GM18499 (cell line): ENCODE results near the gene GGA3.
A peak's percentile ranks its signal among the peaks of the same experiment; 100 is the strongest.

Experiments
- ATAC-seq: cut with Tn5 transposase; IDR thresholded peaks from one replicate; pipeline ENCODE4 v1.9.1; 2021; ENCODE audit warnings: moderate number of reproducible peaks; ENCODE audit not compliant: insufficient read depth, unreplicated experiment

The GGA3 gene

DNA sequence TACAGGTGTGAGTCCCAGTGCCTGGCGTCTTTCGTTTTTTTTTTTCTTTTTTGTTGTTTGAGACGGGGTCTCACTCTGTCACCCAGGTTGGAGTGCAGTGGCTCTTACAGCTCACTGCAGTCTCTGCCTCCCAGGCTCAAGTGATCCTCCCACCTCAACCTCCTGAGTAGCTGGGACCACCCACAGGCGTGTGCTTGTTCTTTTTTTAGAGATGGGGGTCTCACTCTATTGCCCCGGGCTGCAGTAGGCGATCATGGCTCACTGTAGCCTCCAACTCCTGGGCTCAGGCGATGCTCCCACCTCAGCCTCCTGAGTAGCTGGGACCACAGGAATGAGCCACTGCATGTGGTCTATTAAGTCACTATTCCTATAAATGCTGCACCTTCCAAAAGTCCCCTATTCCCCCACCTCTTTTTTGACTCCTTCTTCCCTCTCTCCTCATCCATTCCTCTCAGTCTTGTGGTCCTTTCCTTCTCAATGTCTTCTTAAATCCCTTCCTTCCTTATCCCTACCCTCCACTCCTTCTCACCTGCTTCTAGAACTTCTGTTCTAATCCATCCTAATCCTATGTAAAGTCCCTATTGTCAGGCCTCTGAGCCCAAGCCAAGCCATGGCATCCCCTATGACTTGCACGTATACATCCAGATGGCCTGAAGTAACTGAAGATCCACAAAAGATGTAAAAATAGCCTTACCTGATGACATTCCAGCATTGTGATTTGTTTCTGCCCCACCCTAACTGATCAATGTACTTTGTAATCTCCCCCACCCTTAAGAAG lies 9.2 kb downstream of the GGA3 start:
- ATAC-seq = no peak

DNA sequence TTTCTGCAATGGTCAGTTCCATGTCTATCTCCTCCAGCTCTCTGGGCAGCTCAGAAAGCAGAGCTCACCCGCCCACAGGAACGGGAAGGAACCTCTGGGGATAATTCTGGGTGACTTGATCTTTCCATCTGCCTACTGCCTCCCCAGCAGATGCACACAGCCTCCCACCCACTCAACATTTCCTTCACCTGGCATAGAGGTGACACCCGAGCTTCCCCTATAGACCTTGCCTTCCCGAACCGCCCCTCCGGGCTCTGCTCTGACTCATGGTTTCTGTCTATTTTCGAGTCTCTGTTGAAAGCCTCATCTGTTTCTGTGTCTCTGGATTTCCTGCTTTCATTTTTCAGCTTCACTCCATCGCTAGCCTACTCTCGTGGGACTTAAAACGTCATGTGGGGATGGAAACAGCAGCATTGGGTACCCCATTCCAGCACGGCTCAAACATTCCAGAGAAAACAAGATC lies 11.4 kb downstream of the GGA3 start:
- peak; percentile 72 for ATAC-seq

DNA sequence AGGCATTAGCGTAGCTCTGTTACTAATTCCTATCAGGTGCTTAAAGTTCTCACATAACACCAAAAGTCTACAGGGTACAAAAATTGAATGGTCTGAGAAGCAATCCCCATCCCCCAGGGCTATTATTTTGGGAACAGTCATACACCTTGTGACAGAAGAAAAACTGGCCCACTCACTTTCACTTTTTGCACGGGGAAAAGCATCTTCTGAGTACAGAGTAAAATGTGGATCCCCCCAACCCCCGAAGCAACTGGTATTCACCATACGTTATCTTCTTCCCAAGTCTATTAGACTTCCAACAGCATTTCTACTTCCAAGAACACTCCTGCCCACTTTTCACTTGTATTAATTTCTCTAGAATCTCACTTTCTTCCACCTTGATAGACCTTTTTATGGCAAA lies 11.8 kb downstream of the GGA3 start:
- no peak for ATAC-seq

DNA sequence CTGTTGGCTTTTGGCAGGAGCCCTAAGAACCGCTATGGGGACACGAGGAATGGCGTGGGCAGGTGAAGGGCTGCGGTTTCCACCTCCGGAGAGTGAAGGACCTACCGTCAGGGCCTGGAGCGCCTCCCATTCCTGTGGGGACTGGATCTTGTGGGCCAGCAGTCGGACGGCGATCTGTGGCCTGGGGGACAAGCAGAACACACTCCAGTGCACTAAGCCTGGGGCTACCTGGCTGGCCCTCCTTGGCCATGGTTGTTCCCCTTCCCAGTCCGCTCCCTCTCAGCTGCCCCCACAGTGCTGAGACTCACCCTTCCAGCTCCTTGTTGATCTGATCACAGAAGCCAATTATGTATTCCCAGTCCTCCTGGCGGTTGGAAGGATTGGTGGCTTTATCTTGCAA lies 15.0 kb downstream of the GGA3 start:
- no peak for ATAC-seq

DNA sequence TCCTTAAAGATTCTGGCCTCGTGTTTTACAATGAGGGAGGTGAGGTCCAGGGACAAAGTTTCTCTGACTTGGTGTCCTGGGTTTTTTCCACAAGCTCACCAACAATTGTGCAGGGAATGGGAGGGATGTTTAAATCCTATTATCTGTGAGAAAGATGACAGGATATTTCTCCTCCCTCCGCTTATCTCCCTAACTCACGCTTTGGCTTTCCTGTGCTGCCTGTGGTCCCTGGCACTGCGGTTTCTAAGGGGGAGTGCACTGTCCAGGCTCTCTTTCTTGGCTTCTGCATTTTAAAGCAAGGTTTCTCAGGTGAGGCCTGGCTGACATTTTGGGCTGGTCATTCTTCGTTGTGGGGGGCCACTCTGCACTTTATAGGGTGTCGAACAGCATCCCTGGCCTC lies 16.4 kb downstream of the GGA3 start:
- no peak for ATAC-seq

DNA sequence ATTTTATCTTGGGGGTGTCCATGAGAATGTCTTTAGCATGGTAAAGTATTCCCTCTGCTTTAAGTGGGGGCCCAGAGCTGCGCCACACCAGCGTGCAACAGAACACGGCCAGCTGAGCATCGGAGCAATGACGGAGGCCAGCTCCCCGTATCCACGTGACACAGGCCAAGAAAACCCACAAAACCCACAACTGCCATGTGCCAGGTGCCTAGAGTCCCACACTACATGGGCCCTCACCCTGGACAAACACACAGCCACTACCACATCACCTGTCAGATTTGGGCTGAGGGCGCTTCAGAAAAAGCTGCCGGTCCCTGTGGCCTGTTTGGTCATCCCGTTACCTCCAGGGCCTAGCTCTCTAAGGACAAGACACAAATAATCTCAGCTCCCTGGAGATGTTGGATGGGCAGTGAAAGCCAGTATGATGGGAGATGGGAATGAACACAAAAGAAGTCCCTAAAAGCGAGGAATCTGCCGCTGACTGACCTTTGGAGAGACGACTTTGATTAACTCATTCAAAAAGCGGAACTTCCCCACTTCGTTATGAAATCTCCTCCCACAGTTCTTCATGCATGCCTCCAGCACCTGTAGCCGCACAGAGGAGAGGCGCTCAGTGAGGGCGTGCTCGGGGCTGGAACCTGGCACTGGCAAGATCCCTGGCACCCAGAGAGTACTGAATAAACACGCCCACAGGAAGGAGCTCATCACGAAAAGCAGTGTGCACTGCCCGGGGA lies 17.1 kb downstream of the GGA3 start:
- no peak for ATAC-seq

DNA sequence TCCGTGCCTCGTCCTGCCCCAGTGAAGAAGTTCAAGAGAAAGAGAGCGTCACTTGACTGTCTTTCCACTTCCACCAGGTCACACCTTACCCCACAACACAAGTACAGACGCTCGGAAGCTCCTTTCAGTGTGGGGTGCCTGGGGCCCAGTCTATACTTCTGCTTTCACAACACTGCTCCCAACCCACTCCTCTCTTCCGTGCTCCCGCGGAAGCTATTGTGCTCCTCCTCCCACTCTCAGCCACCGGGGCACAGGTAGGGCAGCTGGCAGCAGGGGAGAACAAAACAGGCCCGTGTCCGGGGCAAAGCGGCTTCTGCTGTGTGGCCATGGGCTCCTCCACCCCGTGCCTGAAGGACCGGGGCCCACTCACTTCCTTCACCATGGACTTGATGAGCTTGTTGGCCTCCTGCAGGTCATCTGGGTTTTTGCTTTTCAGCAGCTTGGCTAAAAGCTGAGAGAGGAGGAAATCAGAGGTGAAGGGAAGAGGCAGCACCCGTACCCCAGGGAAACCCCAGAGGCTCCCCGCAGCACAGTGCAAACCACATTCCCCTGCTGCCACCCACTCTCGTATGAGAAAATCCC lies 18.9 kb downstream of the GGA3 start:
- ATAC-seq = no peak

DNA sequence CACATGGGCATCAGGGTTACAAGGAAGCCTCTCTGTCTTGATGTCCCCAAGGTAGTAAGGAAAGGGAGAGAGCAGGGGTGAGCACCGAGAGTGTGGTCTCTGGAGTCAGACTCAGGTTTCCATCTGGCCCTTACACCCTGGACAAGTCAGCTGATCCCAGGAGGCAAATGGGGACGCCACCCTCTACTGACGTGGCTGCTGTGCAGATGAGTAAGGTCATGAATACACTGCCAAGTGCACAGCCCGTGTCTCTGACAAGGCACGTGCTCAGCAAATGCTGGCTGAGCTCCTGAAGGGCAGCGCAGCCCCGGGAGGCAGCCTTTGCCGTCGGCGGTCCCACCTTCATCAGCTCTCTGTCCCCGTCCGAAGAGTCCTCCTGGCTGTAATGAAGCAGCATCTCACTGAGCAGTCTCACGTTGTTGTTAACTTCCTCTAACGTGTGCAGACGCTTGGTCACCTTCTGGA lies 19.4 kb downstream of the GGA3 start:
- ATAC-seq = no peak

DNA sequence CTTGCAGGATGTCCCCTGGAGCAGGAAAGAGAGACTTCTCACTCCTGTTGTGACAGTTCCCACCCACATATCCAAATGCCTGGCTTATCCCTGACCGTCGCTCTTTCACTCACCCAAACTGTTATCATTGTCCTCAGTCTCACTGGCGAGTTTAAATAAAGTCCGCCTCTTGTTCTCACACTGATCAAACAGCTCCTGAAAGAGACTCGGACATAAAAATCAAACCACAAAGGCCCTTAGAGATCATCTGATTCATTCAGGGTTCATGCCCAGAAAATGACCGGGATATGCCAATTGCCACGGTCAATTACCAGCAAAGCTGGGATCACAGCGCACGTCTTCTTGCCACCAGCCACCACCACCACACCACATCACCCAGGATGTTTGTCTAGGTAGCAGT lies 19.9 kb downstream of the GGA3 start:
- ATAC-seq = no peak

DNA sequence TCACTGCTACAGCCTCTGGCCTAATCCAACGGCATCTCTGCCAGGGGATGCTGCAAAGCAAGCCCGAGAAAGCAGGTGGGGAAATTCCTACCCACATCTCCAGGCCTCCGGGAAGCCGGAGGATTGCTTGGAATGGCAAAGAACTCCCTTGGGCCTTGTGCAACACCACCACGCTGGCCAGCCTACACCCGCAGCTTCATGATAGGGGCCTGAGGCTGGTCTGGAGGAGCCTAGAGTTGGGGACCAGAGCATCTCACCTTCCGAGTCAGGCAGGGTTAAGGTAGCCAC lies 20.3 kb downstream of the GGA3 start:
- ATAC-seq = no peak

DNA sequence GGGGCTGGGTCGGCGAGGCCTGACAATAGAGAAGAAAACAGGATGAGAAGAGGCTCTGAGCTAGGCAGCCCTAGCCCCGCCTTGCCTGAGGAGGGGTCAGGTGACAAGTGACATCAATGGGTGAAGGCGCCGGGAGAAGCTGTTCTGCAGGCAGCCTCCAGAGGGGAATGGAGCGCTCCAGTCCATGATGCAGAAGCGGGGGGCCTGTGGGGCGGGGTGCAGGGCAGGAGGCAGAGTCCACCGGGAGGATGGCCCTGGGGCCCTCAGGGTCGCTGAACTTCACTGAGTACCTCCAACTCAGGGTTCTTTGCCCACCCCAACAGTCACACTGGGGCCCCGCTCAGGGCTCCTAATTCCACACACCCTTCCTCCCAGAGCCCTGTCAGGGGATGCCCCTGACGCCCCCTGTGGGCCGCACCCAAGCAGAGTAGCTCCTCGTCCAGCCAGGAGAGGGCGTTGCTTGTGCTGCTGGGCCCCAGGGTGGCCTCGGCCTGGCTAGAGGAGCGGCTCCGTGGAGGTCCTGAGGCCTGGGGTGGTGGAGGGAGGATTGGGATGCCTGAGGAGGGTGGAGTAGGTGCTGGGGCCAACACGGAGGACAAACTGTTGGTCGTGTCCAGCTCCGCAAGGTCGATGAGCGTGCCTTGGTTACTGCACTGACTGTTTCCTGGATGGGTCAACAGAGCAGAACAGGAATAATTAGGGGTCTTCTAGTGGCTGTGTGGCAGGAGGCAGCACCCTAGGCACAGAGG lies 20.8 kb downstream of the GGA3 start:
- ATAC-seq = no peak

DNA sequence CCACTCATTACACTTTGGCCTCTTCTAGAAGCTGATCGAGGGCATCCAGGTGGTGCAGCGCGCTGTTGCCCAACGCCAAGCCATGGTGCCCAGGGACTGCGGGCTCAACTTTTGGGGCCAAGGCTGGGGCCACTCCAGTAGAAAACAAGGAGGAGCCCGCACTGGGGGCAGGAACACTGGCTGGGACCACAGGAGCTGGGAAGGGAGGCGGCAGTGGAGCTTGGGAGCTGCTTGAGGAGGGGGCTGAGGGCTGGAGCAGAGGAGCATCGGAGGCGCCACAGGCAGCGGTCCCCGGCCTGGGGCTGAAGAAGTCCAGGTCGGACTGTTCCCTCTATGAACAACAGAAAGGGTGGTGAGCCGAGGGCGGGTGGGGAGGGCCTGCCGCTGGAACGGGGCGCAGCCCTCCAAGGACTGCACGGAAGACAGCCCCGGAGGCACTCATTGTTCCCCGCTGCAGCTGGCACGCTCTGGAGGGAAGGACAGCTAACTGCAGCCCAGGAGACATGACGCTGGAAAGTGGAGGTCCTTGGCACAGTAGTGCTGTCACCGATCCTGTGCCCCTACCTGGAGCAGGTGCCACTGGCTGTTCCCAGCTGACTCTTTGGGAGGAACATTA lies 21.5 kb downstream of the GGA3 start:
- no peak for ATAC-seq

DNA sequence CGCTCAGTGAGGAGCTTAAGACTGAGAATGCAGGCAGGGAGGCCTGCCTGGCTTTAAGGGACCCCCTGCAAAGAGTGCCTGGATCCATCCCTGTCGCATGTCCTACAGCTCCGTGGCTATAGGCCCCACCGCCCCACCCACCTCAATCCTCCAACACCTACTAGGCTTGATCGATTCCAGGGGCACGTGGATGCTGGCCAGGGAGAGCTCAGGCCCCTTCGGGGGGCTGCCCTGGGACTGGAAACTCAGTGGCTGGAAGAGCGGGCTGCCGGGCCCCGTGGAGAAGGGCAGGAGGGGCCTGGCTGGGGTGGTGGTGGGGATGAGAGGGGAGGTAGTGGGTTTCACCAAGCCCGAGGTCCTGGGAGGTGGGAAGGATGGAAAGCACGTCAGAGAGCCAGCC lies 22.2 kb downstream of the GGA3 start:
- ATAC-seq = no peak

DNA sequence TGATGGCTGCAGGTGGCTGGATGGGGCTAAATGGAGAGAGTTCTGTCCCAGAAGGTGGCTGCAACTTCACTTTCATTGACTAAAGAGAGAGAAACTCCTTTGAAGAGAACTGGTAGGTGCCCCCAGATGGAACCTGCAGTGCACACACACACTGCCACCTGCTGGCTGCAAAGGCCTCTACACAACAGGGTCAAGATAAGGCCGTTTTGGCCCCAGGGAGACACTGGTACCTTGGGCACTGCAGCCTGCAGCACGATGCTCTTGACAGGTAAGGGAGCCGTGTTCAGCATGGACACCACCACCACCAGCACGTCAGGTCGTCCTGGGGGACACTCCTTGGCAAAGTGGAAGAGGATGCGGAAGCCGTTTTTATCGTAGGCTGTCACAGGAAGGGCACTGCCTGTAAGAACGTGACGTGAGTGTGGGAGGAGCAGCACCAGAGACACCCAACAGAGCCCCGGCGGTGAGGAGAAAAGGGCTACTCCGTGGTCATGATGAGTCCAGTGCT lies 22.7 kb downstream of the GGA3 start:
- ATAC-seq = no peak

DNA sequence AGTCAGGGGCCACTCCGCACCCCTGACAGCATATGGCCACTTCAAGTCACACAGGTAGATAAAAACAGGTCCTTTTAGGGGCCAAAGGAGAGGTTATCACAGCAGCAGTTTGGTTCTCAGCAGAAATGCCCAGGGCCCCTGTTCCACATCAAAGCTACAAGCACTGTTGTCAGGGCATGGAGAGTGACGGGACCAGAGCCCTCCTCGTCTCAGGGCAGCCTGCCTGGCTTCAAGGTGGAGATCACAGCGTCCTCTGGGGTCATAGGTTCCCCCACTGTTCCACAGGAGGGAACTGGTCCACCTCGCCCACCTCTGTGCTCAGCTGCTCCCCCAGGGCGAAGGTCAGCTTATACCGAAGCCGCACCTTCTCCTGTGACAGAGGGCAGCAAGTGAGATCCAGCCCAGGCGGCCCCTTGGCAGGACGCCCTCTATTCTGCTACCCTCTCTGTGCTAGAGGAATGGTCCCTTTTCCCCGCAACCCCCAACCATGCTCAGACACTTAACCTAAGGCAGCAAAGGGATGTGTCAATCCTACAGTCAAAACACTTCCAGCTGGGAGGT lies 23.3 kb downstream of the GGA3 start:
- no peak for ATAC-seq

DNA sequence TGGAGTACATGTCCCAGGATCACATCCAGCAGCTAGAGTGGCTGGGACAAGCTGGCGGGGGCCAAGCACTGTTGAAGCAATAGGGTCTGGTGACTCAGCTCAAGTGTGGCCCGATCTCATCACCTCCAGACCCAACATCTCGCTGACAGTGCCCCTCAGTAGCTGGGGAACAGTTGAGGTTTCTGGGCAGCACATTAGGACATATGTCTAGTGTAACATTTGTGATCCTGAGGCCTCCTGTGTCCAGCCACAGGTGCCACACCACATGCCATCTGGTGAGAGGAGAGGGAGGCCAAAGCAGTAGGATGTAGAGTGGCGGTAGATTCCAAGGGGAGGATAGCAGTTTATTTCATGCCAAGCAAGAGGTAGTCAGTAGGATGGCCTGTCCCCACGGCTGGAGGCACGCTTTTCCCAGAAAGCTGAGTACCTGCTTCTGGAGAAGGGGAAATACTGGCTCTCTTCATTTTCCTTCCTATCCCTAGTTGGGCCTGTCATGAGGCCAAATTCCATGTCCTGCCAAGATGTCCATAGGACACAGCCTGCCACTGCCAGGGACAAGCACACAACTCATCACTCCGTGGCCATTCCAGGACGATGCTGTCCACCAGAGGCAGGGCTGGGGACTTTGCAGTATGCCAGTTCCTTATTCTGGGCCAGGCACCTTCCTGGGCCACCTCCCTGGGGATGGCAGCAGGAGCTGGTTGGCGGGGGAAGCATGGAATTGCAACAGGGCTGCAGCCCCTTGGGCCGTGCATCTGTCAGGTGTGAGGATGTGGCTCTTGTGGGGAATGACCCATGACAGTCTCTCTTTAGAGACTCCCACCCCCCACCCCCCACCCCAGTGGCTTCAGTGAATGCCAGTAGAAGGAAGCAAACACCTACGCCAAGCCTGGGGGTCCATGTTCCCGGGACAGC lies 24.0 kb downstream of the GGA3 start:
- no peak for ATAC-seq

DNA sequence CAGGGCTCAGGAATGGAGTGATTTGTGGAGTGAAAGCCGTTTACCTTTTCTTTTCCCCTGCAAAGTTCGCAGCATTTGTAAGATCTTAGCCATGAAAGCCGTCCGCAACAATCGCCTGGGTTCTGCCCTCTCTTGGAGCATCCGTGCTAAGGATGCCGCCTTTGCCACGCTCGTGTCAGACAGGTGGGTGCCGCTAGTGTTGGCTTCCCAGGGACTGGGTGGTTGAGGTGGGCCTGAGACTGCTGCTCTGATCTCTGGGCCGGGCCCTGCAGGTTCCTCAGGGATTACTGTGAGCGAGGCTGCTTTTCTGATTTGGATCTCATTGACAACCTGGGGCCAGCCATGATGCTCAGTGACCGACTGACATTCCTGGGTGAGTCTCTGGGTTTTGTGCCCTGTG lies 28.6 kb downstream of the GGA3 start:
- ATAC-seq = no peak

DNA sequence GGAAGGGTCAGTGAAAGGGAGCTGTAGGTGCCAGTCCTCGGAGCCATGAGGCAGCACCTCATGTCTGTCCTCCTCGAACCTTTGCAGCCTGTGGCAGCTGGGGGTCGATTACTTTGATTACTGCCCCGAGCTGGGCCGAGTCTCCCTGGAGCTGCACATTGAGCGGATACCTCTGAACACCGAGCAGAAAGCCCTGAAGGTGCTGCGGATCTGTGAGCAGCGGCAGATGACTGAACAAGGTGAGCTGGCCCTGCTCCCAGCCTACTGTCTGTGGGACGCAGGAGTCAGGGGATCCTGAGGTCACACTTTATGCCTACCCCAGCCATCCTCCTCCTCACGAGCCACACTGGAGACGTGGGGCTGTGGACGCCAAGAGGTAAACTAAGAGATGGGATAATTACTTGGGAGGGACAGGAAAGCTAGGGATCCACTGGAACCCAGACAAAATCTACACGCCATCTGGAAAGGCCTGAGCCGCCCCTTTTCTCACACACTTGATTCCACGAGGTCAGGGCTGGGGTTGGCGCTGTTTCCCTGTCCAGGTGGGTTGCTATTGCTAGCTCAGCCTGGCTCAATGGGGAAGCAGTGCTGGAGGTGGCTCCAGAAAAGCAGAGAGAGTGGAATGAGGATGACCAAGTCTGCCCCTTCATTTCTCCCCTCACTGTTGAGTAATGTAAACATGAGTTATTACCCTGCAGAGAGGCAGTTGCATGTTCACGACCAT lies 29.5 kb downstream of the GGA3 start:
- no peak for ATAC-seq
